Mammary microvascular endothelial cell (primary cell): ENCODE measurements around the gene RNF20. TPM values are rescaled to one million over a fixed set of nuclear protein-coding genes. Genes with fewer than 3 reads are reported as not detected.

Experiments
- total RNA-seq: library from RNA; depleted of rRNA; stranded (reverse); fragments of >200 nt; gene quantifications from 2 replicates; pipeline ENCODE4 v1.2.3, GENCODE V29; 2015

Gene RNF20
- total RNA-seq: 17.4 and 18.7 TPM in 2 replicates

GRCh38 chr9:101533334-101534204 lies at the start of gene RNF20:
Gene RNF20, plus strand, starts transcription at chr9:101533853. Its CDS starts 1,571 bp downstream, at chr9:101535424.

GRCh38 chr9:101594796-101595195 lies 61.1 kb downstream of the RNF20 start, which contains the start of gene PPP3R2:
Gene PPP3R2, minus strand, starts transcription at chr9:101594969. Its CDS starts 48 bp downstream, at chr9:101594921.

Other genes with a start within 250 kb of the RNF20 start
- gene BAAT, start 148.8 kb upstream of the RNF20 start, total RNA-seq: not detected in 2 replicates
- 9.9 and 10.1 TPM in 2 replicates for gene MRPL50, start 135.2 kb upstream of the RNF20 start, total RNA-seq
- gene ZNF189, start 135.0 kb upstream of the RNF20 start, total RNA-seq: 9.4 and 11.7 TPM in 2 replicates
- not detected in 2 replicates for gene ALDOB, start 98.1 kb upstream of the RNF20 start, total RNA-seq
- gene PPP3R2, start 61.1 kb downstream of the RNF20 start, total RNA-seq: not detected in 2 replicates
- not detected in 2 replicates for gene GRIN3A, start 204.8 kb downstream of the RNF20 start, total RNA-seq